Gastroesophageal sphincter (tissue), 4 donors: Measurements from ENCODE around the gene SLC25A10. TPM values are rescaled to one million over a fixed set of nuclear protein-coding genes. Genes with fewer than 3 reads are reported as not detected.
"Not testable (repeated sequence)": the region's sequence is repeated elsewhere in the genome, so short reads cannot be mapped to it uniquely, and the experiment has no call there.

ENCODE experiments used
- ATAC-seq: fragments of 150-250 bp; one replicate; pipeline ENCODE4 v1.9.1; 2016; ENCODE audit warnings: mild to moderate bottlenecking, moderate library complexity
- H3K27ac ChIP-seq, 4 donors: fragments of 200-600 bp; sonication (generic) in 3 of 4; 1 replicate in 3 of 4; 2 replicates in 1 of 4; pipeline ENCODE4 v1.5.1; 2016 to 2019
- H3K27me3 ChIP-seq: fragments of 200-600 bp; sonication (generic); one replicate; pipeline ENCODE4 v1.5.1; 2019
- H3K36me3 ChIP-seq, 2 donors: fragments of 200-600 bp; sonication (generic); one replicate each; pipeline ENCODE4 v1.5.1; 2019; ENCODE audit warnings: control low read depth in 1 of 2
- H3K4me1 ChIP-seq, 3 donors: fragments of 200-600 bp; sonication (generic); 1 replicate in 2 of 3; 2 replicates in 1 of 3; pipeline ENCODE4 v1.5.1; 2016 to 2019; ENCODE audit warnings: control low read depth in 2 of 3
- H3K4me3 ChIP-seq, 2 donors: fragments of 200-600 bp; sonication (generic); one replicate each; pipeline ENCODE4 v1.5.1; 2019; ENCODE audit warnings: mild to moderate bottlenecking in 1 of 2, moderate library complexity in 1 of 2
- H3K9me3 ChIP-seq, 3 donors: fragments of 200-600 bp; sonication (generic); one replicate each; pipeline ENCODE4 v1.5.1; 2017 to 2019; ENCODE audit warnings: control low read depth in 2 of 3
- EP300 ChIP-seq: sonication (generic); formaldehyde crosslinking; IDR thresholded peaks from one replicate; pipeline ENCODE4 v1.6.1; 2017; ENCODE audit warnings: antibody characterized with exemption, mild to moderate bottlenecking
- POLR2A ChIP-seq, 2 donors: fragments of 450-650 bp; IDR thresholded peaks; one replicate each; pipeline ENCODE4 v1.6.1; 2017; ENCODE audit warnings: antibody characterized with exemption in 2 of 2, mild to moderate bottlenecking in 2 of 2, moderate library complexity in 1 of 2
- POLR2AphosphoS5 ChIP-seq: sonication (generic); formaldehyde crosslinking; IDR thresholded peaks from one replicate; pipeline ENCODE4 v1.6.1; 2017; ENCODE audit warnings: antibody characterized with exemption
- WGBS, 2 donors: methylation state at CpG; one replicate each; pipeline ENCODE4 v1.1.5; 2018; ENCODE audit warnings: low coverage in 1 of 2; 5-methylcytosine and 5-hydroxymethylcytosine counted together
- total RNA-seq, 4 donors: library from RNA; depleted of rRNA; stranded (reverse); fragments of >200 nt; gene quantifications; one replicate each; pipeline ENCODE4 v1.1.0, GENCODE V29; 2016
- TF ChIP-seq, protein P1 (sequence below), 4 experiments: fragments of 200-600 bp in 2 of 4; fragments of 450-650 bp in 2 of 4; sonication (generic) in 1 of 4; IDR thresholded peaks; one replicate each; pipeline ENCODE4 v1.5.1; 2017 to 2019; ENCODE audit warnings: antibody characterized with exemption in 4 of 4, mild to moderate bottlenecking in 2 of 4, moderate library complexity in 2 of 4

The SLC25A10 gene
- total RNA-seq, 4 donors from 2014 or later = 3.0 to 8.8 (median 5.0) TPM

DNA sequence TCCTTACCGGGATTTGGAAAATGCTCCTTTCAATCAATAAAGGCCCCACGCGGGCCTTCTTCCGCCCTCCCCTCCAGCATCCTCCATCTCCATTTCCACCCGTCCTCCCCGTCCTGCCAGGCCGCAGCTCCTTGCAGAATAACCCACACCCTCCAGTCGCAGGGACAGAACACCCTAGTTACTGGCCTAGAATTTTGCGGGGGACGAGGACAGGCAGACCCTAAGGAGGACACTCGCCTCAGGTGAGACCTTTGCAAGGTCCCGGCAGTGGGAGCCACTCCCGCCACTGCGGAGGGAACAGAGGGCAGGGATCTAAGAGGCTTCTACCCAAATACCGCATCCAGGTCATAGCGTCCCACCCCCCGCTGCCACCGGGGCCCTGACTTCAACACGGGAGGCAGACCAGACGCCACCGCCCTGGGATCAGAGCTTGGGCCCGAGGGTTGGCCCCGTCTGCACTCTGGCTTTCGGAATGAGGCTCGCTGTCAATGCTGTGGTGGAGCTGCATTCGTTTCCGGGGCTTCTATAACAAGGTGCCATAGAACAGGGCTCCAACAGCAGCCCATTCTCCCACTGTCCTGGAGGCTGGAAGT is 26.8 kb downstream of the SLC25A10 start:
- Histone ChIP-seq H3K36me3 (no peaks in the 10 kb centered on the region), H3K27ac (no peak overlapping the region), H3K4me3 (no peak overlapping the region), H3K4me1 (peaks cover 0 to 4% (median 0%) of the 10 kb centered on the region in 3 donors), H3K27me3 (peaks cover 73% of the 10 kb centered on the region), H3K9me3 (no peaks in the 10 kb centered on the region)
- ATAC-seq = no peak
- TF ChIP-seq POLR2AphosphoS5 = no peak
- TF ChIP-seq POLR2A (IDR thresholded peaks at IDR 0.05) = no peak
- TF ChIP-seq EP300 = no peak
- TF ChIP-seq, protein P1, sequence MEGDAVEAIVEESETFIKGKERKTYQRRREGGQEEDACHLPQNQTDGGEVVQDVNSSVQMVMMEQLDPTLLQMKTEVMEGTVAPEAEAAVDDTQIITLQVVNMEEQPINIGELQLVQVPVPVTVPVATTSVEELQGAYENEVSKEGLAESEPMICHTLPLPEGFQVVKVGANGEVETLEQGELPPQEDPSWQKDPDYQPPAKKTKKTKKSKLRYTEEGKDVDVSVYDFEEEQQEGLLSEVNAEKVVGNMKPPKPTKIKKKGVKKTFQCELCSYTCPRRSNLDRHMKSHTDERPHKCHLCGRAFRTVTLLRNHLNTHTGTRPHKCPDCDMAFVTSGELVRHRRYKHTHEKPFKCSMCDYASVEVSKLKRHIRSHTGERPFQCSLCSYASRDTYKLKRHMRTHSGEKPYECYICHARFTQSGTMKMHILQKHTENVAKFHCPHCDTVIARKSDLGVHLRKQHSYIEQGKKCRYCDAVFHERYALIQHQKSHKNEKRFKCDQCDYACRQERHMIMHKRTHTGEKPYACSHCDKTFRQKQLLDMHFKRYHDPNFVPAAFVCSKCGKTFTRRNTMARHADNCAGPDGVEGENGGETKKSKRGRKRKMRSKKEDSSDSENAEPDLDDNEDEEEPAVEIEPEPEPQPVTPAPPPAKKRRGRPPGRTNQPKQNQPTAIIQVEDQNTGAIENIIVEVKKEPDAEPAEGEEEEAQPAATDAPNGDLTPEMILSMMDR (IDR thresholded peaks at IDR 0.05) = no peak
- WGBS, 2 donors = 60 to 72% methylated on average over 1 to 9 of the region's 27 CpGs

DNA sequence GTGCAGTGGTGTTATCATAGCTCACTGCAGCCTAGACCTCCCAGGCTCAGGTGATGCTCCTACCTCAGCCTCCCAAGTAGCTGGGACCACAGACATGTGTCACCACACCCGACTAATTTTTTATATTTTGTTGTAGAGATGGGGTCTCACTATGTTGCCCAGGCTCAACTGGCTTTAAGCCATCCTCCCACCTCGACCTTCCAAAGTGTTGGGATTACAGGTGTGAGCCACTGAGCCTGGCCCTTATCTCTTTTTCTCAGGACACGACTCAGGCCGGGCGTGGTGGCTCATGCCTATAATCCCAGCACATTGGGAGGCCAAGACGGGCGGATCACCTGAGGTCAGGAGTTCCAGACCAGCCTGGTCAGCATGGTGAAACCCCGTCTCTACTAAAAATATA is 27.5 kb downstream of the SLC25A10 start:
- 67 to 100% methylated on average over 1 of the region's 8 CpGs for WGBS, 2 donors
- H3K27ac ChIP-seq, H3K4me1 ChIP-seq, H3K9me3 ChIP-seq, H3K36me3 ChIP-seq, H3K4me3 ChIP-seq, ATAC-seq: not testable (repeated sequence)
- peaks cover 66% of the 10 kb centered on the region for H3K27me3 ChIP-seq

DNA sequence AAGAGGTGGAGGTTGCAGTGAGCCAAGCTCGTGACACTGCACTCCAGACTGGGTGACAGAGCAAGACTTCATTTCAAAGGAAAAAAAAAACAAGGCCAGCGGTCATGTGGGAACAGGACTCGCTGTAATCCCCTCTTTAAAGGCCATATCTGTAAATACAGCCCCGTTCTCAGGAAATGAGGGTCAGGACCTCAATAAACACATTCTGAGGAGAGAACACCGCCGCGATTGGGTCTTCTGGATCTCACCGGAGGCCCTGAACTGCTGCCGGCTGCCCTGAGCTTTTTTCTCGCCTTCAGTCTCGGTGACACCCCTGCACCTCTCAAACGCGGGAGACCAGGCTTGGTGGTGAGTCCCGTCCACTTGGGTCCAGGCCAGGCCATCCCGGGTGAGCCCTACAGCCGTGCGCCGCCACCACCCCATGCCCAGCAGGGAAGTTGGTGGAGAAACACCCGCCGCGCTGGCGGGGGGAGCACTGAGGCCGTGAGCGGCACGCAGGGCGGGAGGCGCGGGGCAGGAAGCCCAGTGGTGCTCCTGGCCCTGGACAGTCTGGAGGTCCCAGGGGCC is 28.4 kb downstream of the SLC25A10 start:
- Histone ChIP-seq H3K4me1 (no peaks in the 10 kb centered on the region), H3K36me3 (no peaks in the 10 kb centered on the region), H3K27me3 (peaks cover 57% of the 10 kb centered on the region), H3K4me3 (no peak overlapping the region), H3K27ac (no peak overlapping the region), H3K9me3 (no peaks in the 10 kb centered on the region)
- TF ChIP-seq POLR2AphosphoS5 = no peak
- no peak for TF ChIP-seq EP300
- no peak for TF ChIP-seq POLR2A (IDR thresholded peaks at IDR 0.05)
- TF ChIP-seq, protein P1 (IDR thresholded peaks at IDR 0.05) = no peak
- ATAC-seq = no peak
- 30 to 31% methylated on average over 2 to 4 of the region's 28 CpGs for WGBS, 2 donors

DNA sequence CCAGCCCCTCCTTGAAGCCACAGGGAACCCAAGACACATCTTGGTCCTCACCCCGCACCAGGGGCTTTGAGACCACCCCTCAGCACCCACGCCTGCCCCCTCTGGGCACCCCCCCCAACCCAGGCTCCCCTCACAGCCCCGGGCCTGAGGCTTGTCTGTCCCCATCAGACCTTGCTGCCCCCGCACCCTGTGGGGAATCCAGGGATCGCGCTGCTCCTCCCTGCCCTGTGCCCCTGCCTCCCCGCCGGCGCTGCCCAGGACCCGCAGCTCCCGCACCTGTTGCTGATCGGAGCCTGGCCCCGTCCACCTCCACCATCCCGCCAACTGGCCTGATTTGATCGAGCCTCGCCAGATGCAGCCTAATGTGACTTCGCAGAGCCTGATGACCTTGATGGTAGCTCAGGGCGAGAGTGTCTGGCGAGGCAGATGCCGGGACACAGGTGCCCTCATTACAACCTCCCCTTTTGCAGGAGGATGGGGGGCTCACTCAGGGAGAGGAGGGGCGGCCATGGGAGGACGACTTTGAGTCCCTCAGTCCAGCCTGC is 29.0 kb downstream of the SLC25A10 start:
- Histone ChIP-seq H3K4me1 (no peaks in the 10 kb centered on the region), H3K27me3 (peaks cover 51% of the 10 kb centered on the region), H3K27ac (no peak overlapping the region), H3K9me3 (no peaks in the 10 kb centered on the region), H3K36me3 (no peaks in the 10 kb centered on the region), H3K4me3 (no peak overlapping the region)
- whole genome bisulfite sequencing, 2 donors = no CpG with 5 or more reads among the region's 22 CpGs
- no peak for ATAC-seq
- no peak for TF ChIP-seq POLR2A (IDR thresholded peaks at IDR 0.05)
- TF ChIP-seq POLR2AphosphoS5 = no peak
- no peak for TF ChIP-seq EP300
- TF ChIP-seq, protein P1 (IDR thresholded peaks at IDR 0.05) = no peak

DNA sequence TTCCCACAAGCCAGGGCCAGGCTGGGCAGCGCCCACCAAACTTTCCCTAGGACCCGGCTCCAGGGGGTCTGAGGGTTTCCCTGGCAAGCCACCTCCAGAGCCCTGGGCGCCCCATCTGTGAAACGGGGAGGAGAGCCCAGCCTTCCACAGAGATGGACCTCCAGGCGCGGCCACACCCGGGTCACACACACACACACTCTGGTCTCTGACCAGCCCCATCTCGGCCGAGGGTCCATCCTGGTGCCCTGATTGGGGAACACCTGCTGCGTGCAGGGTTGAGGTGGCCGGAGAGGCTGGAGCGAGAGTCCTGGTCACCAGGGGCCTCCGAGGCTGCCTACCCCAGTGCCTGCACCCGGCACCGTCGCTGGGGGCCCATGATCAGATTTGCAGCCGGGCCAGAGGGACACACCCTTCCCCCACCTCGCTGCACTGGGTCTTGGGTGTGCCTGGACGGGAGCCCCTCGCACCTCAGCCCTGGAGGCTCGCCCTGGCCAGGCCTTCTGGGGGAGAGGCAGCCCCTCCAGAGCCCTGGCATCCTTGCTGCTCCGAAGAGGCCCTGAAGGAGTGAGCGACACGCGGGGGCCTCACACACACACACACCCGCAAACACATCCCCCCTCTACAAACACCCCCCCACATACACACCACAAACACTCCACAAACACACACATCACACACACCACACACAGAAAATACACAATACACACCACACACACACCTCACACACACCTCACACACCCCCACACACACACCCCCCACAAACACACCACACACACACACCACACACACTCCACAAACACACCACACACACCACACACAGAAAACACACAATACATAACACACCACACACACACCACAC is 29.7 kb downstream of the SLC25A10 start:
- TF ChIP-seq EP300 (no peak), POLR2AphosphoS5 (no peak), POLR2A (IDR thresholded peaks at IDR 0.05) (no peak)
- TF ChIP-seq, protein P1 (IDR thresholded peaks at IDR 0.05) = no peak
- no peaks in the 10 kb centered on the region for H3K9me3 ChIP-seq
- no peak overlapping the region for H3K4me3 ChIP-seq
- H3K27me3 ChIP-seq = peaks cover 44% of the 10 kb centered on the region
- no peak for ATAC-seq
- H3K27ac ChIP-seq = no peak overlapping the region
- H3K4me1 ChIP-seq = no peaks in the 10 kb centered on the region
- WGBS, 2 donors = 64% methylated on average over 3 of the region's 26 CpGs; no CpG with 5 or more reads in 1 of the 2 donors
- H3K36me3 ChIP-seq = no peaks in the 10 kb centered on the region
